Liver (tissue), 9 donors: ENCODE results near the gene IFNG-AS1. TPM values are rescaled to one million over a fixed set of nuclear protein-coding genes. Genes with fewer than 3 reads are reported as not detected.

Experiments
- DNase-seq: peaks from one replicate; pipeline ENCODE4 v3.0.0-alpha.2; 2017; ENCODE audit warnings: low spot score
- H3K27ac ChIP-seq, 2 donors: one replicate each; pipeline ENCODE4 v1.7.0; 2013; ENCODE audit warnings: inconsistent platforms in 2 of 2, low read length in 2 of 2, control low read depth in 1 of 2, low read depth in 1 of 2, mild to moderate bottlenecking in 1 of 2
- H3K27me3 ChIP-seq, 4 donors: one replicate each; pipeline versions ENCODE4 v1.6.1 to v1.7.0; 2013; ENCODE audit warnings: low read length in 3 of 4, inconsistent platforms in 1 of 4, mild to moderate bottlenecking in 1 of 4, moderate library complexity in 1 of 4; ENCODE audit not compliant: control insufficient read depth in 4 of 4, insufficient read depth in 4 of 4
- H3K36me3 ChIP-seq, 4 donors: one replicate each; pipeline versions ENCODE4 v1.6.1 to v1.7.0; 2013; ENCODE audit warnings: low read length in 3 of 4, mild to moderate bottlenecking in 3 of 4, low read depth in 1 of 4, moderate library complexity in 1 of 4; ENCODE audit not compliant: control insufficient read depth in 4 of 4, insufficient read depth in 3 of 4
- H3K4me1 ChIP-seq, 4 donors: one replicate each; pipeline versions ENCODE4 v1.6.1 to v1.7.0; 2013; ENCODE audit warnings: low read length in 3 of 4, mild to moderate bottlenecking in 3 of 4, moderate library complexity in 1 of 4; ENCODE audit not compliant: control insufficient read depth in 4 of 4, insufficient read depth in 4 of 4
- H3K4me3 ChIP-seq, 3 donors: one replicate each; pipeline versions ENCODE4 v1.6.1 to v1.7.0; 2013; ENCODE audit warnings: low read length in 3 of 3, control low read depth in 1 of 3, low read depth in 1 of 3, mild to moderate bottlenecking in 1 of 3
- H3K9ac ChIP-seq, 2 donors: one replicate each; pipeline ENCODE4 v1.7.0; 2013; ENCODE audit warnings: low read length in 2 of 2, mild to moderate bottlenecking in 2 of 2, moderate library complexity in 2 of 2, control low read depth in 1 of 2, low read depth in 1 of 2
- H3K9me3 ChIP-seq, 4 donors: one replicate each; pipeline versions ENCODE4 v1.6.1 to v1.7.0; 2013; ENCODE audit warnings: low read length in 3 of 4; ENCODE audit not compliant: control insufficient read depth in 4 of 4
- EGR1 ChIP-seq, 2 donors: IDR thresholded peaks; 2 replicates each; pipeline ENCODE4 v1.6.1; 2016 to 2018; ENCODE audit warnings: antibody characterized with exemption in 2 of 2, low read depth in 2 of 2
- FOXA1 ChIP-seq: IDR thresholded peaks from 2 replicates; pipeline ENCODE4 v1.6.1; 2016; ENCODE audit warnings: antibody characterized with exemption
- FOXA2 ChIP-seq: IDR thresholded peaks from 2 replicates; pipeline ENCODE4 v1.6.1; 2016; ENCODE audit warnings: antibody characterized with exemption
- HNF4A ChIP-seq, 2 donors: conservative IDR thresholded peaks; 2 replicates each; pipeline ENCODE4 v1.6.1; 2016; ENCODE audit warnings: antibody characterized with exemption in 2 of 2, mild to moderate bottlenecking in 2 of 2
- HNF4G ChIP-seq: IDR thresholded peaks from 2 replicates; pipeline ENCODE4 v1.6.1; 2016; ENCODE audit warnings: antibody characterized with exemption
- JUND ChIP-seq, 2 donors: IDR thresholded peaks; 2 replicates each; pipeline ENCODE4 v1.6.1; 2016; ENCODE audit warnings: antibody characterized with exemption in 2 of 2
- NR2F2 ChIP-seq: IDR thresholded peaks from 2 replicates; pipeline ENCODE4 v1.6.1; 2016; ENCODE audit warnings: antibody characterized with exemption
- SP1 ChIP-seq: IDR thresholded peaks from 2 replicates; pipeline ENCODE4 v1.6.1; 2018; ENCODE audit warnings: antibody characterized with exemption, mild to moderate bottlenecking
- TAF1 ChIP-seq: conservative IDR thresholded peaks from 2 replicates; pipeline ENCODE4 v1.6.1; 2016; ENCODE audit warnings: antibody characterized with exemption, mild to moderate bottlenecking
- YY1 ChIP-seq: IDR thresholded peaks from 2 replicates; pipeline ENCODE4 v1.6.1; 2016; ENCODE audit warnings: antibody characterized with exemption, mild to moderate bottlenecking
- WGBS: extraction: QIAGEN DNeasy Blood & Tissue Kit; methylation state at CpG from one replicate; pipeline ENCODE4 v1.1.7; 2013; 5-methylcytosine and 5-hydroxymethylcytosine counted together
- polyA plus RNA-seq, 2 donors: library from polyadenylated mRNA; stranded (reverse) in 1 of 2; unstranded in 1 of 2; fragments of 200-250 nt in 1 of 2; fragments of >200 nt in 1 of 2; fragmentation: Nextera tagmentation in 1 of 2; extraction: Ambion mirVana in 1 of 2; gene quantifications; one replicate each; pipeline versions ENCODE4 v1.2.1 to v1.2.3, GENCODE V29; 2013 to 2015
- total RNA-seq, 2 donors: library from RNA; depleted of rRNA; stranded (reverse); fragments of >200 nt; gene quantifications; one replicate each; pipeline ENCODE4 v1.2.3, GENCODE V29; 2014
- TF ChIP-seq, protein P1 (sequence below): IDR thresholded peaks from 2 replicates; pipeline ENCODE4 v1.6.1; 2016; ENCODE audit warnings: antibody characterized with exemption
- TF ChIP-seq, protein P2 (sequence below): IDR thresholded peaks from 2 replicates; pipeline ENCODE4 v1.6.1; 2016; ENCODE audit warnings: antibody characterized with exemption
- TF ChIP-seq, protein P3 (sequence below): IDR thresholded peaks from 2 replicates; pipeline ENCODE4 v1.6.1; 2016; ENCODE audit warnings: antibody characterized with exemption
- donor health status: healthy.
- donor health status: healthy.
- donor health status: healthy.
- donor health status: healthy.
- donor health status: healthy.

Gene IFNG-AS1
- total and polyA plus RNA-seq, 4 donors, result 0.24 to 1.0 TPM; not detected in 2

DNA sequence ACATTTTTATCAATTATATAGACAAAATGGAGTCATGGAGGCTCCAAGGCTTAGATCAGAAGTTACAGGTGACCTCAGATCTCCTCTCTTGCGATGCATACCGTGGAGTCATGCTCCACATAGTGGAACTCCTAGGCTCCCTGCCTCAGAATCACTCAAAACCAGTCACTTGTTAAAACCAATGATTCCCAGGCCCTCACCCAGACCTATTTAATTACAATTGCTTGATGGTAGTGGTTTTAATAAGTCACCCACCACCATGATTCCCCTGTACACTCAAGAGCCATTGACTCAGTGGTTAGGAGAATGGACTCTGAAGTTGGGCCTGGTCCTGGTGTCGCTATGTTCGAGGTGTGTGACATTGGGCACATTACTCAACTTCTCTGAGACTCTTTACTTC, 26.9 kb downstream of the IFNG-AS1 start (continued):
- TF ChIP-seq, protein P1, sequence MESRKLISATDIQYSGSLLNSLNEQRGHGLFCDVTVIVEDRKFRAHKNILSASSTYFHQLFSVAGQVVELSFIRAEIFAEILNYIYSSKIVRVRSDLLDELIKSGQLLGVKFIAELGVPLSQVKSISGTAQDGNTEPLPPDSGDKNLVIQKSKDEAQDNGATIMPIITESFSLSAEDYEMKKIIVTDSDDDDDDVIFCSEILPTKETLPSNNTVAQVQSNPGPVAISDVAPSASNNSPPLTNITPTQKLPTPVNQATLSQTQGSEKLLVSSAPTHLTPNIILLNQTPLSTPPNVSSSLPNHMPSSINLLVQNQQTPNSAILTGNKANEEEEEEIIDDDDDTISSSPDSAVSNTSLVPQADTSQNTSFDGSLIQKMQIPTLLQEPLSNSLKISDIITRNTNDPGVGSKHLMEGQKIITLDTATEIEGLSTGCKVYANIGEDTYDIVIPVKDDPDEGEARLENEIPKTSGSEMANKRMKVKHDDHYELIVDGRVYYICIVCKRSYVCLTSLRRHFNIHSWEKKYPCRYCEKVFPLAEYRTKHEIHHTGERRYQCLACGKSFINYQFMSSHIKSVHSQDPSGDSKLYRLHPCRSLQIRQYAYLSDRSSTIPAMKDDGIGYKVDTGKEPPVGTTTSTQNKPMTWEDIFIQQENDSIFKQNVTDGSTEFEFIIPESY, result no peak
- no peak for TF ChIP-seq FOXA2

DNA sequence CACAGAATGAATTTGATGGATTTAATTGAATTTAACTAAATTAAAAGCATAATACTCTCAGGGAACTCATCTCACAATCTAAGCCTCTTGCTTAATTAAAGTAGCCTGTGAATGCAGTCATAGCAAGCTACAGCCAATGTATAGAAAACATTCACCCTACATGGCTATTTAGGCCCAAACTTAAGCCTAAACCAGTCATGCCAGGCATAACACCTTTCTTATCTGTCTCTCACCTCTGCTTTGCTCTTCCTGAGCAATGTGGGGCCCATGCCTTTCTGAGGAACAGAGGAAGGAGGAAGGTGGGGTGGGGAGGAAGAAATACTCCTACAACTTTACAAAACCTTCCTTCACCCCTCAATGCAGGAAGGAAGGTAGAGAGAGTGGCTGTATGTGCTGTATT, 29.1 kb downstream of the IFNG-AS1 start:
- Histone ChIP-seq H3K36me3 (no peaks in the 10 kb centered on the region), H3K4me1 (no peaks in the 10 kb centered on the region), H3K27me3 (no peaks in the 10 kb centered on the region), H3K9me3 (no peaks in the 10 kb centered on the region), H3K9ac (no peak overlapping the region), H3K4me3 (no peak overlapping the region), H3K27ac (no peak overlapping the region)
- no peak for DNase-seq
- TF ChIP-seq SP1 (no peak), FOXA2 (no peak), HNF4G (no peak), FOXA1 (no peak), EGR1 (IDR thresholded peaks at IDR 0.05; ENCODE audit: low read depth in 2 of 2) (no peak), NR2F2 (no peak), TAF1 (no peak), YY1 (no peak)
- TF ChIP-seq, protein P2, sequence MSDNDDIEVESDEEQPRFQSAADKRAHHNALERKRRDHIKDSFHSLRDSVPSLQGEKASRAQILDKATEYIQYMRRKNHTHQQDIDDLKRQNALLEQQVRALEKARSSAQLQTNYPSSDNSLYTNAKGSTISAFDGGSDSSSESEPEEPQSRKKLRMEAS, result no peak
- TF ChIP-seq, protein P1, result no peak
- TF ChIP-seq, protein P3, sequence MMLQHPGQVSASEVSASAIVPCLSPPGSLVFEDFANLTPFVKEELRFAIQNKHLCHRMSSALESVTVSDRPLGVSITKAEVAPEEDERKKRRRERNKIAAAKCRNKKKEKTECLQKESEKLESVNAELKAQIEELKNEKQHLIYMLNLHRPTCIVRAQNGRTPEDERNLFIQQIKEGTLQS, result no peak

DNA sequence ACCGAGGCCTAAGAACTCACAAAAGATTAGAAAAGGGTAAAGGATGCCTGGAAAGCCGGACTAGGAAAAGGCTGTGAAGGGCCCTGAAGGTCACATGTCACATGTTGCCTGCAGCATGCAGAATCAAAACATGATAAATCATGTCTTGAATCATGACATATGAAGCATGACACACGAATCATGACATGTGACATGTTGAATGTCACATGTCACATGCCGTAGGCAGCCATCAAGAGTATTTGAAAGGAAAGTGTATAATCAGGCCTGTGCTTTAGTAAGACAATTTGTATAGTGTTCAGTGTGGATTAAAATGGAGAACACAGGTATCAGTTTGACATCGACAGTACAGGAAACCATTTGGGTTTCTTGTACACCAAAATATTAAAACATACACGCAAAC, 30.8 kb downstream of the IFNG-AS1 start:
- Histone ChIP-seq H3K9ac (no peak overlapping the region), H3K4me1 (no peaks in the 10 kb centered on the region), H3K9me3 (no peaks in the 10 kb centered on the region), H3K36me3 (no peaks in the 10 kb centered on the region), H3K27me3 (no peaks in the 10 kb centered on the region), H3K27ac (no peak overlapping the region), H3K4me3 (no peak overlapping the region)
- no peak for DNase-seq
- TF ChIP-seq, protein P1, result no peak
- no peak for TF ChIP-seq JUND (IDR thresholded peaks at IDR 0.05)
- no peak for TF ChIP-seq FOXA2
- TF ChIP-seq HNF4A (conservative IDR thresholded peaks at IDR 0.05), result no peak
- TF ChIP-seq, protein P3, result no peak
- TF ChIP-seq YY1, result no peak
- WGBS, result 85% methylated on average over 6 of the region's 6 CpGs
